Breast epithelium (tissue), 4 donors: ENCODE measurements around the gene TRNT1. TPM values are rescaled to one million over a fixed set of nuclear protein-coding genes. Genes with fewer than 3 reads are reported as not detected.

Experiments used
- DNase-seq, 2 donors: peaks; one replicate each; pipeline ENCODE4 v3.0.0-alpha.2; 2019; ENCODE audit warnings: low spot score in 2 of 2
- H3K27ac ChIP-seq, 2 donors: fragments of 200-600 bp; sonication (generic) in 1 of 2; one replicate each; pipeline ENCODE4 v1.5.1; 2016 to 2019; ENCODE audit warnings: mild to moderate bottlenecking in 1 of 2
- H3K27me3 ChIP-seq, 2 donors: fragments of 200-600 bp; sonication (generic) in 1 of 2; one replicate each; pipeline versions ENCODE4 v1.5.1 to v1.6.0; 2017 to 2019; ENCODE audit warnings: control low read depth in 1 of 2, mild to moderate bottlenecking in 1 of 2
- H3K36me3 ChIP-seq: fragments of 200-600 bp; one replicate; pipeline ENCODE4 v1.5.1; 2019
- H3K4me1 ChIP-seq, 2 donors: fragments of 200-600 bp; sonication (generic); one replicate each; pipeline ENCODE4 v1.5.1; 2016 to 2019; ENCODE audit warnings: control low read depth in 1 of 2
- H3K4me3 ChIP-seq, 3 donors: fragments of 200-600 bp; sonication (generic); 1 replicate in 2 of 3; 2 replicates in 1 of 3; pipeline ENCODE4 v1.5.1; 2016 to 2019; ENCODE audit warnings: mild to moderate bottlenecking in 3 of 3, moderate library complexity in 2 of 3
- H3K9me3 ChIP-seq, 2 donors: fragments of 200-600 bp; sonication (generic) in 1 of 2; one replicate each; pipeline ENCODE4 v1.5.1; 2016 to 2019; ENCODE audit warnings: control low read depth in 1 of 2
- POLR2A ChIP-seq: fragments of 450-650 bp; IDR thresholded peaks from one replicate; pipeline ENCODE4 v1.6.1; 2016; ENCODE audit warnings: antibody characterized with exemption, mild to moderate bottlenecking, moderate library complexity
- POLR2AphosphoS5 ChIP-seq, 3 donors: sonication (generic); formaldehyde crosslinking; IDR thresholded peaks; one replicate each; pipeline ENCODE4 v1.6.1; 2017; ENCODE audit warnings: antibody characterized with exemption in 3 of 3
- intact Hi-C: fragments of 100-400 bp; cut with DNase I; formaldehyde crosslinking; loops from one replicate; pipeline ENCODE4 v1.15.1; 2023; ENCODE audit warnings: low total_unique reads
- total RNA-seq, 3 donors: library from RNA; depleted of rRNA; stranded (reverse); fragments of >200 nt; gene quantifications; one replicate each; pipeline ENCODE4 v1.1.0, GENCODE V29; 2016
- TF ChIP-seq, protein P1 (sequence below), 3 donors: fragments of 450-650 bp; IDR thresholded peaks; one replicate each; pipeline ENCODE4 v1.5.1; 2016 to 2017; ENCODE audit warnings: antibody characterized with exemption in 3 of 3, mild to moderate bottlenecking in 3 of 3, moderate library complexity in 3 of 3

The TRNT1 gene
- total RNA-seq, 3 donors from 2014 or later: 16.0 to 24.0 (median 19.0) TPM

DNA sequence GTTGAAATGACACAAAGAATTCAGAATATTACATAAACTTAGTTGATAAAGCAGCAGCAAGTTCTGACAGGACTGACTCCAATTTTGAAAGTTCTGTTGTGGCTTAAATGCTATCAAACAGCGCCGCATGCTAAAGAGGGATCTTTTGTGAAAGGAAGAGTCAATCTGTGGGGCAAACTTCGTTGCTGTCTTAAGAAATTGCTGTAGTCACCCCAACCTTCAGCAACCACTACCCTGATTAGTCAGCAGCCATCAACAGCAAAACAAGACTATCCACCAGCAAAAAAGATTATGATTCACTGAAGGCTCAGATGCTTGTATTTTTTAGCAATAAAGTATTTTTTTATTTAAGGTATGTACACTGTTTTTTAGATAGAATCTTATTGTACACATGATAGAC is 38.5 kb downstream of the TRNT1 start:
- DNase-seq: no peak
- no peak overlapping the region for H3K4me3 ChIP-seq
- intact Hi-C loops: loop anchor here (5.0 kb wide), 1 partner anchor 1302 kb away; the partner anchor contains the start of gene SUMF1
- no peak for TF ChIP-seq POLR2AphosphoS5 (IDR thresholded peaks at IDR 0.05)
- TF ChIP-seq, protein P1, sequence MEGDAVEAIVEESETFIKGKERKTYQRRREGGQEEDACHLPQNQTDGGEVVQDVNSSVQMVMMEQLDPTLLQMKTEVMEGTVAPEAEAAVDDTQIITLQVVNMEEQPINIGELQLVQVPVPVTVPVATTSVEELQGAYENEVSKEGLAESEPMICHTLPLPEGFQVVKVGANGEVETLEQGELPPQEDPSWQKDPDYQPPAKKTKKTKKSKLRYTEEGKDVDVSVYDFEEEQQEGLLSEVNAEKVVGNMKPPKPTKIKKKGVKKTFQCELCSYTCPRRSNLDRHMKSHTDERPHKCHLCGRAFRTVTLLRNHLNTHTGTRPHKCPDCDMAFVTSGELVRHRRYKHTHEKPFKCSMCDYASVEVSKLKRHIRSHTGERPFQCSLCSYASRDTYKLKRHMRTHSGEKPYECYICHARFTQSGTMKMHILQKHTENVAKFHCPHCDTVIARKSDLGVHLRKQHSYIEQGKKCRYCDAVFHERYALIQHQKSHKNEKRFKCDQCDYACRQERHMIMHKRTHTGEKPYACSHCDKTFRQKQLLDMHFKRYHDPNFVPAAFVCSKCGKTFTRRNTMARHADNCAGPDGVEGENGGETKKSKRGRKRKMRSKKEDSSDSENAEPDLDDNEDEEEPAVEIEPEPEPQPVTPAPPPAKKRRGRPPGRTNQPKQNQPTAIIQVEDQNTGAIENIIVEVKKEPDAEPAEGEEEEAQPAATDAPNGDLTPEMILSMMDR (IDR thresholded peaks at IDR 0.05): no peak
- TF ChIP-seq POLR2A: no peak
- H3K9me3 ChIP-seq: no peaks in the 10 kb centered on the region
- H3K27ac ChIP-seq: no peak overlapping the region
- peaks cover 13% of the 10 kb centered on the region for H3K36me3 ChIP-seq
- H3K4me1 ChIP-seq: no peaks in the 10 kb centered on the region
- no peaks in the 10 kb centered on the region for H3K27me3 ChIP-seq

DNA sequence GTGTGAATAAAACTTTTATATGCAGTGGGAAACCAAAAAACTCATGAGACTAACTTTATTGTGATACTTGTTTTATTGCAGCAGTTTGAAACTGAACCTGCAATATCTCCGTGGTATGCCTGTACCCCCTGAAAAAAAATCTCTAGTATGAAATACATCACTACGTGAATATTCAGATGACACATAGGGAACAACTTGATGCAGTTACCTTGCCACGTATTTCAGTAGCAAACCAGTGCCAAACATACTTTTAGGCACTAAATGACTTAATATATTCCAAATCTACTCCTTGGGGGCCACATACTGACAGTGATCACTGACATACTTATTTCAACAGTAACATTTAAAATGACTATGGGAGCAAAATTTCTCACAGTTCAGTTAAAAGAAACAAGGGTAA is 38.9 kb downstream of the TRNT1 start:
- intact Hi-C loops: loop anchor here (5.0 kb wide), 1 partner anchor 1302 kb away; the partner anchor contains the start of gene SUMF1
- H3K27ac ChIP-seq: no peak overlapping the region
- no peaks in the 10 kb centered on the region for H3K9me3 ChIP-seq
- H3K4me3 ChIP-seq: no peak overlapping the region
- H3K36me3 ChIP-seq: peaks cover 13% of the 10 kb centered on the region
- DNase-seq: no peak
- H3K4me1 ChIP-seq: no peaks in the 10 kb centered on the region
- H3K27me3 ChIP-seq: no peaks in the 10 kb centered on the region
- no peak for TF ChIP-seq POLR2AphosphoS5 (IDR thresholded peaks at IDR 0.05)
- no peak for TF ChIP-seq POLR2A
- TF ChIP-seq, protein P1 (IDR thresholded peaks at IDR 0.05): no peak

DNA sequence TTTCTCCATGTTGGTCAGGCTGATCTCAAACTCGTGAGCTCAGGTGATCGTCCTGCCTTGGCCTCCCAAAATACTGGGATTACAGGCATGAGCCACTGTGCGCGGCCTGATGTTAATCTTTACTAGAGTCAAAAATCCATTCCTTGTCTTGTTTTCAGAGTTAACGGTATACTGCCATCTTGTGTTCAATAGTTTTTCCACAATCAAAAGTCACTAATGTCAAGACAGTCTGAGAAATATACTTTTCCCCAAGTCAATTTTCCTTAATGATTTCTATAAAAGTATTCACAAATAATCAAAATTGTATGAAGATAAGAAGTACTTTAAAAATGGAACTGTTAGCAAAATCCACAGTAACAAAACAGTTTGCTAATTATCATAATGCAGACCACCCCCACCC is 44.3 kb downstream of the TRNT1 start:
- intact Hi-C loops: no loop called here
- no peak for DNase-seq
- Histone ChIP-seq H3K4me3 (no peak overlapping the region), H3K36me3 (peaks cover 20% of the 10 kb centered on the region), H3K27me3 (no peaks in the 10 kb centered on the region), H3K27ac (no peak overlapping the region), H3K9me3 (no peaks in the 10 kb centered on the region), H3K4me1 (no peaks in the 10 kb centered on the region)
- no peak for TF ChIP-seq POLR2AphosphoS5 (IDR thresholded peaks at IDR 0.05)
- TF ChIP-seq, protein P1 (IDR thresholded peaks at IDR 0.05): no peak
- TF ChIP-seq POLR2A: no peak

DNA sequence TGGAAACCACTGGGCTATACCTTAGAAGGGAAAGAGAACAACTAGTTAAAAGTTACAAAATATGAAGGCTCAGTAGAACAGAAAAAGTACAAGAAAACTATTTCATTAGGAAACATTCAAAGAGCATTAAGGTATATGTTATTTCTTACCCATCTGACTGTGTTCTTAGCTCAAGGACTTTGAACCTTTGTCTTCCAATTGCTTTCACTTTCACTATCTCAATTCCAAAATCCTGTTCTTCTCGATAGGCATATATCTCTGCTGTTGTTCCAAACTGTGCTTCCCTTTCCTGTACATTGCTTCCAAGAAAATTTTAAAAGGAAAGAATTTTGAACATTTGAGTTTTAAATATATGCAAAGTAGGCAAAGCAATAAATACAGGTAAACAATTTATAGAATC is 45.9 kb downstream of the TRNT1 start:
- peaks cover 9% of the 10 kb centered on the region for H3K36me3 ChIP-seq
- H3K27ac ChIP-seq: peak overlapping the region; percentile 10 to 71
- intact Hi-C loops: no loop called here
- DNase-seq: no peak
- peak overlapping the region in 1 of 3 donors; percentile 4 for H3K4me3 ChIP-seq
- no peak for TF ChIP-seq POLR2A
- TF ChIP-seq, protein P1 (IDR thresholded peaks at IDR 0.05): no peak
- TF ChIP-seq POLR2AphosphoS5 (IDR thresholded peaks at IDR 0.05): no peak
- no peaks in the 10 kb centered on the region for H3K27me3 ChIP-seq
- H3K4me1 ChIP-seq: peaks cover 0 to 9% of the 10 kb centered on the region in 2 donors
- H3K9me3 ChIP-seq: no peaks in the 10 kb centered on the region

DNA sequence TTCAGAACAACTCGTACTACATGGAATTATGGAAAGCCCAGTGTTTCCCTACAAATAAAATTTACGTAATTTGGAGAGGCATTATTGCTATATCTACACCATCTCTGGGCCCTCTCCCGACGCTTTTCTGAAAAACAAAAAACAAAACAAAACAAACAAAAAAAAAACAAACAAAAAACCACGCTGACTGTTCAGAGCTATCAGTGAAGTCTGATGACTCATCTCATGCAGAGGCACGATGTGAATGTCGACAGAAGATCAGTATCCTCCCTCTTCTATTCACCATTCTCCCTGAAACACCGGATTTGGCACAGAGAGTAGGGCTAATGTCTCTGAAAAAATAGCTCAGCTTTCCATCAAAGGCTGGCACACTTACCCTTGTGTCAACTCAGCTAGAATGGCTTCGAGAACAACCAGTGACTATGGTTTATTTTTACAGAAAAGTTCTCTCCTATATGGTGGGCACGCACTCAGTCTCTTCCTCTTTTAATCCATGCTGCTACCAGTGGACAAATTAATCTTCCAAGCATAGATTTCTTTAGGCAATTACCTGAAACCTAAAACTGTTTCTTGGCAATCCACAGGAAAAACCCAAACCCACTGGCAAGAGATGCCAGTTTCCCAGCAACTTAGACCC is 51.2 kb downstream of the TRNT1 start:
- Histone ChIP-seq H3K27ac (no peak overlapping the region), H3K4me3 (peak overlapping the region; percentile 94 to 100 (median 99)), H3K4me1 (peaks cover 0 to 20% of the 10 kb centered on the region in 2 donors), H3K36me3 (no peaks in the 10 kb centered on the region), H3K27me3 (no peaks in the 10 kb centered on the region), H3K9me3 (no peaks in the 10 kb centered on the region)
- intact Hi-C loops: no loop called here
- no peak for TF ChIP-seq POLR2AphosphoS5 (IDR thresholded peaks at IDR 0.05)
- TF ChIP-seq, protein P1 (IDR thresholded peaks at IDR 0.05): no peak
- no peak for TF ChIP-seq POLR2A
- DNase-seq: no peak
